Dermis blood vessel endothelial cell (primary cell): ENCODE measurements around the gene PRKCD. TPM values are rescaled to one million over a fixed set of nuclear protein-coding genes. Genes with fewer than 3 reads are reported as not detected.

Experiments
- DNase-seq: peaks from one replicate; pipeline ENCODE4 v3.0.0; 2010
- total RNA-seq: library from RNA; depleted of rRNA; stranded (reverse); fragments of >200 nt; gene quantifications from 2 replicates; pipeline ENCODE4 v1.2.3, GENCODE V29; 2014

The PRKCD gene
- total RNA-seq, 1 donor from 2014 or later = 2.2 TPM

GRCh38 chr3:53171827-53172505, 11.0 kb downstream of the PRKCD start:
- DNase-seq = no peak

GRCh38 chr3:53173107-53173506, 12.1 kb downstream of the PRKCD start:
- no peak for DNase-seq

DNA sequence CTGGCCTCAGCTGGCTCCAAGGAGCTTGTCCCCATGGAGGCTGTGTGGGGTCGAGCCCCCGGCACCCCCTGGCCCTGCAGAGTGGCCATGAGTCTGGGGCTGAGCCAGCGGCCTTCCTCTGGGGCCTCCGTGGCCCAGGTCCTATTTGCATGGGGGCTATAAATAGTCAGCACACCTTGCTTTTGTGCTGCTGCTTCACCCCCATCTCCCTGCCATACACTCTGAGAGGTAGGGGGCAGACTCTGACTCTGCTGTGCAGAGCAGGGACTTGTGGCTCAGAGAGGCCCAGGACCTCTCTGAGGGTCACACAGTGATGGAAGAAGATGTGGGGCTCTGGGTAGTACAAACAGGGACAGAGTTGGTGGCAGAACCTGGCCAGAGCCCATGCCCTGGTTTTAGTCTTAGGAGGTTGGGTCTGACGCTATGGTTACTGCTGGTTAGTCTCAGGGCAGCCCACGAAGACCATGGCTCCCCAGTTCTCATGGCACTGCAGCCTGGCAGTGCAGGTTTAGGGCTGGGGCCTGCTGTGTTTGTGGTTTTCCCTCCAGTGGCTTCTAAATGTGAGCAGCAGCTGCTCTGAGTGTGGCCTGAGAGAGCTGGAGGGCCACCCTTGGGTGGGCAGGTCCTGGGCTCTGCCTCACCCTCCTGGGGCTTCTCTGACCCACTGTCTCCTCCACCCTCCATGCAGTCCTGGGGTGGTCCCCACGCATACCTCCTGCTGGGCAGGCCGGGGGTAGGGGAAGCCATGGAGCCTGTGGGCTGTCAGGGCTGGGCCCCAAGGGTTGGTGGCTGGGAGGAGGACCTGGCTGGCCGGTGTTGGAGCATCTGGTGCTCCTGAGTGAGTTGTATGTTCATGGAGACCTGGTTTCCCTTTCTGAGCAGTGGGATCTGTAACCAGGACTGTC, 13.6 kb downstream of the PRKCD start:
- no peak for DNase-seq

GRCh38 chr3:53175613-53176540, 14.9 kb downstream of the PRKCD start:
- DNase-seq = no peak

GRCh38 chr3:53178246-53178645, 17.2 kb downstream of the PRKCD start:
- DNase-seq = no peak

DNA sequence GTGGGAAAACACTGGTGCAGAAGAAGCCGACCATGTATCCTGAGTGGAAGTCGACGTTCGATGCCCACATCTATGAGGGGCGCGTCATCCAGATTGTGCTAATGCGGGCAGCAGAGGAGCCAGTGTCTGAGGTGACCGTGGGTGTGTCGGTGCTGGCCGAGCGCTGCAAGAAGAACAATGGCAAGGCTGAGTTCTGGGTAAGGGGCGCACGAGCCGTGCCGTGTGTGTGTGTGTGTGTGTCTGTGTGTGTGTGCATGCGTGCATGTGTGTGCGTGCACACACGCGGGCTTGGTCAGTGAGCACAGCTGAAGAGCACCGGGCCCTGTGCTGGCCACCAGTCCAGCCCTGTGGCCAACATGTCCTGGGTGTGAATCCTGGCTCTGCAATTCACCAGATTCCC, 18.6 kb downstream of the PRKCD start:
- no peak for DNase-seq

- no peak for DNase-seq
These were observed 19.5 kb downstream of the PRKCD start for GRCh38 chr3:53180305-53181023.

DNA sequence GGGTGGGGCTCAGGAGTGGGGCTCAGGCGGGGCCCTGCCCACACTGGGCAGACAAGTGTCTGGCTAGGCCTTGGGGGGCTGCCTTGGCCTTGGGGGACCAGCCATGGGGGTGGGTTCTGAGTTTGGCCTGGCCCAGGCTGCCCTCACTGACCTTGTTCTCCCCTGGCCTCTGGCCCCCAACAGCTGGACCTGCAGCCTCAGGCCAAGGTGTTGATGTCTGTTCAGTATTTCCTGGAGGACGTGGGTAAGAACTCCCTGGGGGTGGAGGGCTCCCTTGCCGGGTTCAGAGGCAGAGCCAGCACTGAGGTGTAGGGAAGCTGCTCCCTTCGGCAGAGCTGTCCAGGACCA, 20.0 kb downstream of the PRKCD start:
- DNase-seq = no peak

DNA sequence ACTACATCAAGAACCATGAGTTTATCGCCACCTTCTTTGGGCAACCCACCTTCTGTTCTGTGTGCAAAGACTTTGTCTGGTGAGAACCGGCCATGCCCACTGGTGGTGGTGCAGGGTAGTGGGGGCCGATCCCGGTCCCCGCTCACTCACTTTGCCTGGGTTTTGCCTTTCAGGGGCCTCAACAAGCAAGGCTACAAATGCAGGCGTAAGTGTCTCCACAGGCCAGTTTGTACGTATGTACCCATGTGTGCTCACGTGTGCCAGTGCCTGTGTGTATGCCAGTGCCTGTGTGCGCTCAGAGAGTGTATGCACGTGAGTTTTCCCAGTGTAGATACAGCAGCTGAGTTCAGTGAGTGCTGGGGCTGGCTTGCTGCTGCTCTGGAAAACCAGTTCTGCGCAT, 20.5 kb downstream of the PRKCD start:
- DNase-seq = no peak

GRCh38 chr3:53182764-53183355, 21.9 kb downstream of the PRKCD start:
- DNase-seq = no peak

- DNase-seq = no peak
These were observed 22.5 kb downstream of the PRKCD start for GRCh38 chr3:53183514-53183913.

GRCh38 chr3:53184701-53185100, 23.7 kb downstream of the PRKCD start:
- DNase-seq = no peak

DNA sequence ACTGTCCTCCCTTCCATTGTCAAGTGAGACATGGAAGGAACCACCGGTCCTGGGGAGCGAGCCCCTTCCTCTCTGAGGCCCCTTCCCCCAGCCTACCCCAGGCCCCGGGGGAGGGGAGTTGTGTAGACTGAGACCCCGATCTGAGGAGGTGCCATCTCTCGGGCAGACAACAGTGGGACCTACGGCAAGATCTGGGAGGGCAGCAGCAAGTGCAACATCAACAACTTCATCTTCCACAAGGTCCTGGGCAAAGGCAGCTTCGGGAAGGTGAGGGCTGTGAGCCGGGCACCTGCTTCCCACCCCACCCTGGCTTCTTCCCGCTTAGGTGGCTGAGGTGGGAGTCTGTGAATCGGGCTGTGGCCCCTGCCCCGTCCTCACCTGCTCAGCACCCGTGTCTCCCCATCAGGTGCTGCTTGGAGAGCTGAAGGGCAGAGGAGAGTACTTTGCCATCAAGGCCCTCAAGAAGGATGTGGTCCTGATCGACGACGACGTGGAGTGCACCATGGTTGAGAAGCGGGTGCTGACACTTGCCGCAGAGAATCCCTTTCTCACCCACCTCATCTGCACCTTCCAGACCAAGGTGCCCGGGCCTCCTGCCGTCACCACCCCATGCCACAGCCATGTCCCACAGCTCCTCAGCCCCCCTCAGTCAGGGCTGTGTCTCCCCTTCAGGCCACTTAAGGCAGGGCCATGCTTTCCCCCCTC, 24.9 kb downstream of the PRKCD start:
- DNase-seq = no peak

DNA sequence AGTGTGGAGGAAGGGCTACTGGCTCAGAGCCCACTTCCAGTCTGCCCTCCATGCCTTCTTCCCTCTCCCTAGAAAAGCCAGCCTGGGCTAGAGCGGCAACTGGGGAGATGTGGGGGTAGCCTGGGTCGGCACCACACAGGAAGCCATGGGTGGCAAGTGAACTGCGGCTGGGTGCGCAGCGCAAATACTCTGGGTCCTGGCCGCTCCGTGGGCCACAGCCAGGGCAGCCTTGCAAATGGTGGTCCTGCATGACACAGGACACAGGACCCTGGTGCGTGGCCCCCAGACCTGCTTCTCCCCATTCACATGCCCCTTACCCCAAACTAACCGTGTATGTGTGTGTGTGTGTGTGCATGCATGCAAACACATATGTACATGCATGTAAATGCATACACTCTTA, 25.7 kb downstream of the PRKCD start:
- no peak for DNase-seq

DNA sequence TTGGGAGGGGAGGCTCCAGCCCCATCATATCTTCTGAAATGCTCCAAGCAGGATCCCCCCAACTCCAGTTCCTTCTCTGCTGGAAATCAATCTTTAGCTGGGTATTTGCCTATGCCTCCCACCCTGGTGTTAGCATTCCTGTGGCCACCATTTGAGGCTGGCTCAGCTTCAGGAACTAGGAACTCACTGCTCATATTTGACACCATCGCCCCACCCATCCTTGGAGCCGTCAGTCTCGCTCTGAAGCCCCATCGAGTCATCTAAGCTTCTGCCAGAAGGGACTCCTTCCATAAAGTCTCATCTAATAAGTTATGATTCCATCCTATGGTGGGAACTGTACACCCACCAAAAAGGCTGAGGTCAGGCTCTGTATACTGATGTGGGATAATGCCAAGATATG, 26.4 kb downstream of the PRKCD start:
- DNase-seq = no peak

DNA sequence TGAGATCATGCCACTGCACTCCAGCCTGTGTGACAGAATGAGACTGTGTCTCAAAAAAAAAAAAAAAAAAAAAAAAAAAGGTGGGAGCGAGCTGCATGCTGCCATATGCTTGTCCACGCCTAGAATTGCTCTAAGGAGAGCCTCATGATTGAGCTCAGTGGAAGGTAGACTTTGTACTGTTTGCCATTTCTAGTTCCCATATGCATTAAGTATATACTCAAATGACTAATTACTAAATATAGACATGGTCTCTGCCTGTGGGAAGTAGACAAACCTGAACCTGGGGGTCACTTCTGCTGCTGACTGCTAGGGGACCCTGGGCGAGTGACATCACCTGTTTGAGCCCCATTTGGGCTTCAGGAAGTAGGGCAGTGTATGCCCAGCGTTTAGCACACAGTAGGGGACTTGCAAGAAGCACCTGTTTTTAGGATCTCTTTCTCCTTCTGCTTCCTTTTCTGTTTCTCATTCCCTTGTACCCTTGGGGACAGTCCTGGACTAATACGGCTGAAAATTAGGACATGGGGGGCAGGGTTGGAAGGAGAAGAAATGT, 27.2 kb downstream of the PRKCD start:
- no peak for DNase-seq

GRCh38 chr3:53188720-53189119, 27.7 kb downstream of the PRKCD start:
- DNase-seq = no peak

GRCh38 chr3:53189276-53189675, 28.3 kb downstream of the PRKCD start:
- no peak for DNase-seq

DNA sequence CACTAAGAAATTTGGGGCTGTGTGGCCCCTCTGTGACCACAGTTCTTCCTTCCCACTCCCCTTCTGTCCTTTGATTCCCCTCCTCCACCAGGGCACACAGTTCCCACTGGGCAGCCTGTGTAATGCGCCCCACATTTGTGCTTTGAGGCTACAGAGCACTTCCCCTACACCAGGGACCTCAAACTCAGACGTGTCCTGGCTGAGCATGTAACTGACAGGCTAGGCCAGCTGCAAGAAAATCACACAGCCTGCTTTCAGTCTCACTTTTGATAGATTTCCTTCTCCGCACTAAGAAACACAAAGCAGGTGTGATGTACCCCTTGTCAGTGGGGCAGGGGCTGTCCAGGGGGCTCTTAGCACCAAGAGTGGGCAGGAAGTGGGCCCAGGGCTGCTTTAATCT, 29.6 kb downstream of the PRKCD start:
- no peak for DNase-seq

GRCh38 chr3:53191836-53192480, 30.9 kb downstream of the PRKCD start:
- no peak for DNase-seq

DNA sequence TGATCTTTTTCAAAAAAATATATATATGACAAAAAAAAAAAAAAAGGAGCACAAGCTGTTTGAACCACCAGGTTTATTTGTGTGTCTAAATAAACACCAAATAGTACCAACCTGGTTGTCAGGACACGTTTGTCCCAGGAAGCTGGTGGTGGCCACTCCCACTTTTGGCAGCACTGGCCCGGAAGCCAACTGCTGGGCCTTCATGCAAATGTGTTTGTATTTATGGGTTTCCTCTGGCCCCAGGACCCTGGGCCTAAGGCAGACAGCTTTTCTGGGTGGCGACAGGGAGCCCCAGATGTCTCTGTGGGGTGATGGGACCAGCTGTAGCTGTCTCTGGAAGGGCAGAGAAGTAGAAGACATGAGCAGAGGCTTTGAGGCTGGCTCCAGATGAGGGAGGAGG, 31.6 kb downstream of the PRKCD start:
- no peak for DNase-seq
